Colonic mucosa (tissue), 4 donors: ENCODE data around the gene RBM12. TPM values are rescaled to one million over a fixed set of nuclear protein-coding genes. Genes with fewer than 3 reads are reported as not detected.
A peak's percentile ranks its signal among the peaks of the same experiment; 100 is the strongest.

Experiments
- DNase-seq: peaks from one replicate; pipeline ENCODE4 v3.0.0-alpha.2; 2020
- H3K27ac ChIP-seq: fragments of 200-600 bp; one replicate; pipeline ENCODE4 v1.8.0; 2021
- H3K27me3 ChIP-seq: fragments of 200-600 bp; one replicate; pipeline ENCODE4 v1.8.0; 2021
- H3K36me3 ChIP-seq: fragments of 200-600 bp; one replicate; pipeline ENCODE4 v1.8.0; 2021
- H3K4me1 ChIP-seq: fragments of 200-600 bp; one replicate; pipeline ENCODE4 v1.8.0; 2021; ENCODE audit warnings: mild to moderate bottlenecking
- H3K4me3 ChIP-seq: fragments of 200-600 bp; one replicate; pipeline ENCODE4 v1.8.0; 2021
- H3K9ac ChIP-seq, 2 donors: one replicate each; pipeline ENCODE4 v1.7.0; 2013; ENCODE audit warnings: control low read depth in 2 of 2, low read depth in 2 of 2, low read length in 2 of 2
- H3K9me3 ChIP-seq: fragments of 200-600 bp; one replicate; pipeline ENCODE4 v1.8.0; 2021
- intact Hi-C: fragments of 100-400 bp; cut with DNase I; formaldehyde crosslinking; loops from one replicate; pipeline ENCODE4 v1.14.1; 2022
- total RNA-seq, 2 donors: library from RNA; stranded (reverse); fragmentation: NEBNext Ultra II Directional in 1 of 2; extraction: Animal tissue kit (Norgen Biotek cat#: 25700) in 1 of 2; gene quantifications; one replicate each; pipeline ENCODE4 v1.2.1, GENCODE V29; 2021
- TF ChIP-seq, protein P1 (sequence below): fragments of 200-600 bp; IDR thresholded peaks from one replicate; pipeline ENCODE4 v1.8.0; 2022; ENCODE audit warnings: antibody characterized with exemption, mild to moderate bottlenecking
- donor health status: healthy.
- donor health status: DM: no; HTN: no; CAD: no.
- donor health status: DM: no; HTN: no; CAD: no.

RBM12 gene
- total RNA-seq, 2 donors from 2014 or later = 63.8 to 74.5 TPM

DNA sequence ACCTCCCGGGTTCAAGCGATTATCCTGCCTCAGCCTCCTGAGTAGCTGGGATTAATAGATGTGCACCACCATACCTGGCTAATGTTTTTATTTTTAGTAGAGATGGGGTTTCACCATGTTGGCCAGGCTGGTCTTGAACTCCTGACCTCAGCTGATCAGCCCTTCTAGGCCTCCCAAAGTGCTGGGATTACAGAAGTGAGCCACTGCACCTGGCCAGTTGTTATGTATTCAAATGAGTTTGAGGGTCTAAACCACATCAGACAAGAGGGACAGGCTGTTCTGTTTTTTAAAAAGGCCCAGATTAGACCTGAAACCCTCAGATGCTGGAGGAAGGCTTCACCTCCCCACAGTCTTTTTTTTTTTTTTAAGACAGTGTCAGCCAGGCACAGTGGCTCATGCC is 53.2 kb downstream of the RBM12 start:
- no peak overlapping the region for H3K4me3 ChIP-seq
- intact Hi-C loops = no loop called here
- no peak overlapping the region for H3K9ac ChIP-seq
- TF ChIP-seq, protein P1, sequence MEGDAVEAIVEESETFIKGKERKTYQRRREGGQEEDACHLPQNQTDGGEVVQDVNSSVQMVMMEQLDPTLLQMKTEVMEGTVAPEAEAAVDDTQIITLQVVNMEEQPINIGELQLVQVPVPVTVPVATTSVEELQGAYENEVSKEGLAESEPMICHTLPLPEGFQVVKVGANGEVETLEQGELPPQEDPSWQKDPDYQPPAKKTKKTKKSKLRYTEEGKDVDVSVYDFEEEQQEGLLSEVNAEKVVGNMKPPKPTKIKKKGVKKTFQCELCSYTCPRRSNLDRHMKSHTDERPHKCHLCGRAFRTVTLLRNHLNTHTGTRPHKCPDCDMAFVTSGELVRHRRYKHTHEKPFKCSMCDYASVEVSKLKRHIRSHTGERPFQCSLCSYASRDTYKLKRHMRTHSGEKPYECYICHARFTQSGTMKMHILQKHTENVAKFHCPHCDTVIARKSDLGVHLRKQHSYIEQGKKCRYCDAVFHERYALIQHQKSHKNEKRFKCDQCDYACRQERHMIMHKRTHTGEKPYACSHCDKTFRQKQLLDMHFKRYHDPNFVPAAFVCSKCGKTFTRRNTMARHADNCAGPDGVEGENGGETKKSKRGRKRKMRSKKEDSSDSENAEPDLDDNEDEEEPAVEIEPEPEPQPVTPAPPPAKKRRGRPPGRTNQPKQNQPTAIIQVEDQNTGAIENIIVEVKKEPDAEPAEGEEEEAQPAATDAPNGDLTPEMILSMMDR = no peak
- no peaks in the 10 kb centered on the region for H3K27me3 ChIP-seq
- no peak overlapping the region for H3K27ac ChIP-seq
- H3K4me1 ChIP-seq = no peaks in the 10 kb centered on the region
- DNase-seq = no peak
- no peaks in the 10 kb centered on the region for H3K9me3 ChIP-seq
- no peaks in the 10 kb centered on the region for H3K36me3 ChIP-seq

DNA sequence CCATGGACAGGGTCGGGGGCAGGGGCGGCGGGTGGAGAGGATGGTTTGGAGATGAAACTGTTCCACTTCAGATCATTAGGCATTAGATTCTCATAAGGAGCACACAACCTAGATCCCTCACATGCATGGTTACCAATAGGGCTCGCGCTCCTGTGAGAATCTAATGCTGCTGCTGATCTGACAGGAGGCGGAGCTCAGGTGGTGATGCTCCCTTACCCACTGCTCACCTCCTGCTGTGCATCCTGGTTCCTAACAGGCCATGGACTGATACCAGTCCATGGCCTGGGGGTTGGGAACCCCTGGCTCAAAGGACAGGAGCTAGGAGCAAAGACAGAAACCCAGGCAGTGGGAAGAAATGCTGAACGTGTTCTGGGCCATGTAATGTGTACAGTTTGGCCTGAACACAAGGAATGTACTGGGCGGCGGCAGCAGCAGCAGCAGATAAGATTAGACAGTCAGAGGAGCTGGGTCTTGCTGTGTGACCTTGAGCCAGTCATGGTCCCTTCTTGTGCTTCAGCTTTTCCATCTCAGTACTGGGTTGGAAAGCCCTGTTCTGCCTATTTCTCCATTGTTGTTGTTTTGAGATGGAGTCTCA is 53.8 kb downstream of the RBM12 start:
- H3K9ac ChIP-seq = no peak overlapping the region
- H3K36me3 ChIP-seq = no peaks in the 10 kb centered on the region
- no peak overlapping the region for H3K27ac ChIP-seq

GRCh38 chr20:35607003-35607735 is 57.5 kb downstream of the RBM12 start:
- no peak for DNase-seq
- Histone ChIP-seq H3K36me3 (no peaks in the 10 kb centered on the region), H3K27ac (no peak overlapping the region), H3K27me3 (no peaks in the 10 kb centered on the region), H3K4me3 (no peak overlapping the region), H3K9ac (peak overlapping the region in 1 of 2 donors; percentile 43), H3K9me3 (no peaks in the 10 kb centered on the region), H3K4me1 (no peaks in the 10 kb centered on the region)
- intact Hi-C loops = no loop called here
- TF ChIP-seq, protein P1 = no peak

More for the DNA sequence above, 53.8 kb downstream of the RBM12 start:
- no peaks in the 10 kb centered on the region for H3K9me3 ChIP-seq
- no peaks in the 10 kb centered on the region for H3K27me3 ChIP-seq
- H3K4me1 ChIP-seq = no peaks in the 10 kb centered on the region
- no peak overlapping the region for H3K4me3 ChIP-seq
- DNase-seq = no peak
- intact Hi-C loops = no loop called here
- TF ChIP-seq, protein P1 = no peak

GRCh38 chr20:35606127-35606526 is 58.6 kb downstream of the RBM12 start:
- DNase-seq = no peak
- intact Hi-C loops = no loop called here
- Histone ChIP-seq H3K27me3 (no peaks in the 10 kb centered on the region), H3K4me3 (no peak overlapping the region), H3K36me3 (no peaks in the 10 kb centered on the region), H3K4me1 (no peaks in the 10 kb centered on the region), H3K9me3 (no peaks in the 10 kb centered on the region), H3K9ac (no peak overlapping the region), H3K27ac (no peak overlapping the region)
- TF ChIP-seq, protein P1 = no peak

- peak; percentile 56 for DNase-seq
- no peak overlapping the region for H3K27ac ChIP-seq
- TF ChIP-seq, protein P1 = peak; percentile 23
- H3K9me3 ChIP-seq = no peaks in the 10 kb centered on the region
- intact Hi-C loops = no loop called here
- H3K4me3 ChIP-seq = no peak overlapping the region
- no peaks in the 10 kb centered on the region for H3K4me1 ChIP-seq
- H3K9ac ChIP-seq = no peak overlapping the region
- H3K36me3 ChIP-seq = no peaks in the 10 kb centered on the region
- no peaks in the 10 kb centered on the region for H3K27me3 ChIP-seq
These were observed 60.3 kb downstream of the RBM12 start for GRCh38 chr20:35604449-35604747.
